NOMO-1 treated with DMSO at 0.1 percent for 48 hours (cell line): Measurements from ENCODE around the gene RNF39.
"Not testable (repeated sequence)": the region's sequence is repeated elsewhere in the genome, so short reads cannot be mapped to it uniquely, and the experiment has no call there.

Source experiments
- DNase-seq: peaks from one replicate; lab custom pipeline; 2025; ENCODE audit not compliant: unreplicated experiment; lab: John Stamatoyannopoulos, UW

RNF39 gene

GRCh38 chr6:30062471-30063178 lies 12.9 kb downstream of the RNF39 start:
- DNase-seq: no peak

- DNase-seq: no peak
Measured at GRCh38 chr6:30061858-30062458, 13.6 kb downstream of the RNF39 start.

DNA sequence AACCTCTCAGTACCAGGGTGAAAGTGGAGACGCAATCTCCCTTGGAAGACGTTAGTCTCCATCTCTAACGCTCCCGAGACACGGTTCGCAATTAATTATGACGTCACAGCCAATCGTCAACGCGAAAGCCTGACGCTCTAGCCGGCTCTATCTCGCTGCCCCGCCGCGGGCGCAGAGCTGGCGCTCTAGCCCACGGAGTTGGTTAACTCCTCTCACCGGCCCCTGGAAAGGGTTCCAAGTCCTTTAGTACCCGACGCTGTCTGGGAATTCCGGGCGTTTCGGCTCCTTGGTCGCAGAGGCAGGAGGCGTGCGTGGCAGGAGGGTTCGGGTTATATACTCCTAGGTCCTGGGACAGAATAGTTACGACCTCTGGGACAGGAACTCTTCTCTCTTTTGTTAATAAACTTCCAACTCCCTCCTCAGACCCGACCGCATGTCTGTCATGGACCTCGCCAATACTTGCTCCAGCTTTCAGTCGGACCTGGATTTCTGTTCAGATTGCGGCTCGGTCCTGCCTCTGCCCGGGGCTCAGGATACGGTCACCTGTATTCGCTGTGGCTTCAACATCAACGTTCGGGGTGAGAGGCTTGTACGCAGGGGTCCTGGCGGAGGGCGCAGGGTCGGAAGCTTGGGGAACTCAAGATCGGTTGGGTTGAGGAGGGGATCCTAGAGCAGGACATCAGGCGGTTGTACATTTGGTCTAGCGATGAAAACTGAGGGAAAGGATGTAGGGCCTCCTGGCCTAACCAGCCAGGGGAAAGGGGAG lies 14.3 kb downstream of the RNF39 start, which contains the start of gene POLR1H:
POLR1H (plus strand) TSS at position 174 of the 766 bp plus-strand sequence; CDS start at position 434, 260 bp downstream.
- DNase-seq: peak; percentile 95

GRCh38 chr6:30060606-30061091 lies 14.9 kb downstream of the RNF39 start:
- peak; percentile 60 for DNase-seq

DNA sequence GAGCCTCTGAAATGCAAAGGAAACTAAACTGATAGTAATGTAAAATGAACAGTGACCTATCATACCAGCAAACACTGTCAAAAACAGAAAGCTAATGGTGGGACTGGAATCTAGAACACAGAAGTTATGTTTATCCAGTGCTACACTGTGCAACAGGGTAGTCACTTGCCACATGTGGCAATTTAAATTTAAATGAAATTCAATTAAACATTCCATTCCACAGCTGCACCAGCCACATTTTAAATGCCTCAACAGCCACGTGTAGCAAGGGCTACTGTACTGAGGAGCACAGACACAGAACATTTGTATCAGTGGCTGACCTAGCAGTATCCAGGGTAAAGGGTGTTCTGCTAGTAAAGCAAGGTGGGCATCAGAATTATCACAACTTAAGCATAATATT lies 20.1 kb downstream of the RNF39 start:
- DNase-seq: no peak

GRCh38 chr6:30053682-30054081 lies 21.9 kb downstream of the RNF39 start:
- DNase-seq: no peak

GRCh38 chr6:30047220-30047619 lies 28.3 kb downstream of the RNF39 start:
- DNase-seq: no peak

- DNase-seq: no peak
Measured at GRCh38 chr6:30044630-30045029, 30.9 kb downstream of the RNF39 start.

- no peak for DNase-seq
Measured at GRCh38 chr6:30043744-30044143, 31.8 kb downstream of the RNF39 start.

- DNase-seq: no peak
Measured at GRCh38 chr6:30042914-30043313, 32.7 kb downstream of the RNF39 start.

GRCh38 chr6:30042476-30042875 lies 33.1 kb downstream of the RNF39 start:
- no peak for DNase-seq

DNA sequence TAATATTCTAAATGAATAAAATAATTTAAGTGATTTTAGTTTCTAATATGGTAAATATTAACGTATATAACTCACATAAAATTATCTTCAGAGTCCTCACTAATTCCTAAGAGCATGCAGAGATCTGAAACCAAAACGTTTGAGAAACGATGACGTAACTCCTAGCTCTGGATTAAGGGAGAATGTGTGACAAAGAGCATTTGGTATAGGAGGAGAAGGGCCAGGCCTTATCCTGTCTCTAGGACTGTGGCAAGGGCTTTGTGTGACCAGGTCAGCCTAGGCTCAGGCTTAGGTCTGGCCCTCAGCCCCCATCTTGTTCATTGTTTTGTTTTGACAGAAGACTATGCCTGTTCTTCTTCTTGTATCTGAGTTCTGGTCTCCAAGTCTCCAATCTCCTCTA lies 33.7 kb downstream of the RNF39 start:
- DNase-seq: no peak

GRCh38 chr6:30041221-30041620 lies 34.3 kb downstream of the RNF39 start:
- DNase-seq: no peak

DNA sequence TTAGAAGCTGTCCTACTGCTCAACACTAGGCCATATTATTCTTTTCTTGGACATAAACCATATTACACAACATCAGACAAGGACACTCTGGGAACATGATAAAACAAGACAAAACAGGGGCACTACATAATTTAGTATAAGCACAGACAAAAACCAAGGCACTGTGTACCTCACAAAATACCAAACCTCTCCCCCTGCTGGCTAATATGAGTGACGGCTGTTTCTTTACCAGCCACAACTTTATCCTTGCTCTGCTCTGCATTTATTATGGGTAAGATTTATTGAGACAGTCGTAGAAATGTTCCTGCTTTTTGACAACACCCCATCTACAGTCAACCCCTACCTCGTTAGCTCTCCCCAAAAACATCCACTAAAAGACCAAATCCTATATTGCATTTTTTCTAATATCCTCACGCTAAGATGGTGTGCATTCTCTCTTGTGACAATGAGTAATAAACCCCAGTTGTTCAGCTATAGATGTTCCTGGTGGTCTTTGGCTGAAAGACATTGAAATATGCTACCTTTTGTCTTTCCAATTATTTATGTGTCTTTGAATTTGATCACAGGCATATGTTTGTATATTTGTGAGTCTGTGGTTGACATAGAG lies 38.3 kb downstream of the RNF39 start:
- peak; percentile 42 for DNase-seq

DNA sequence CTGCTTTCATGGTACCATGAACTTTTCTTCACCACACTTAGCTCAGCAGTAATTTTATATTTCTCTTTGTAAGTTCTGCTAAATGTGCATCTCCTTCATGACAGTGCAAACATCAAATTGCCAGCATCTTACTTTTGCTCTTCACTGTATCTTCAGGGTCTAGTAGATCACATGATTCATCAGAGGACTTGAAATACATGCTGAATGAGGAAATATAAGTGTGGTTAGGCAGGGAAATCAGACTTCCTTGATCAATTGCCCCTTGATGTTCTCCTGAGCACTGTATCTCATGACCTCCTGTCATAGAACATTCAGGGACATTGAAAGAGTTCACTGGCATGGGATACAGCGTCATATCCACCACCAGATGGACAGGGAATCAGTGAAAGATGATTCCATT lies 39.8 kb downstream of the RNF39 start:
- peak; percentile 50 for DNase-seq

DNA sequence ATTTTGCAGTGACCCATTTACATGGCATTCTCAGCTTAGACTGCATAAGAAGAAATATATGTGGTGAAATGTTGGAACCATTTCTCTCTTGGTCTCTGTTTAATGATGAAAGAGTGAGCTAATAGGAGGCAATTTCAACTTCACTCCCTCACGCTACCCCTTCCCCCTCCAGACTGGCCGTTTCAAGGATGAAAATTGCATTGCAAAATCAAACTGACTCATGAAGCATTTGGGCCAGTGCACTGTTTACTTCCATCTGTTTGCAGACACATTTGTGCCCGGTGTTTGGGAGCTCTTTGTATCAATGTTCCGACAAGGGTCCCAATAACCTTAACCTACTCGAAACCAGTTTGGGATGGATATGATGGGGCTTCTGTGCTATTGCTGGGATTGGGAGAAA lies 42.1 kb downstream of the RNF39 start:
- DNase-seq: peak; percentile 92

DNA sequence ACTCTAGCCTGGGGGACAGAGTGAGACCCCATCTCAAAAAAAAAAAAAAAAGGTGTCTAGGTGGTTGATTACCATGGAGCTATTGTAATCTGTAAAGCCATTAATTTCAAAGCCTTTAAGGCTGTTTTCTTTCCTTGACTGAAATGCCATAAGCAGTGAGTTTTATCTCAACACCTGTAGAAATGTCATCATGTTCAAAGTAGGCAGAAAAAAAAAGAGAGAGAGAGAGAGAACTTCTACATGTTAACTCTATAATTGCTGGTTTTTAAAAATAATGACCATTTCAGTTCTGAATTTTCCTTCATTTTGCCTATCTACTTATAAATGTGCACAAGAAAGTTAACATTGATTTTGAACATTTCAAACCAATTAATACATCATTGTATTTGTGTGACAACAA lies 44.2 kb downstream of the RNF39 start:
- DNase-seq: no peak

GRCh38 chr6:30029588-30029987 lies 46.0 kb downstream of the RNF39 start:
- no peak for DNase-seq

- no peak for DNase-seq
Measured at GRCh38 chr6:30025186-30025585, 50.4 kb downstream of the RNF39 start.

DNA sequence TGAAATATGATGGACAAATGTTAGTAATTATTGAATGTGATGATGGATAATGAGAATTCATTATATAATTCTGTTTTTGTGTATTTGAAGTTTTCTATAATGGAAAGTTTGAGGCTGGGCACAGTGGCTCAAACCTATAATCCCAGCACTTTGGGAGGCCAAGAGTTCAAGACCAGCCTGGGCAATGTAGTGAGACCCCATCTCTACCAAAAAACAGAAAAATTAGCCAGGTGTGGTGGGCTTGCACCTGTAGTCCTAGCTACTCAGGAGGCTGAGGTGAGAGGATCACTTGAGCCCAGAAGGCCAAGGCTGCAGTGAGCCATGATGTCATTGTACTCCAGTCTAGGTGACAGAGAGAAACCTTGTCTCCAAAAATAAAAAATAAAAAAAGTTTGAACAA lies 52.9 kb downstream of the RNF39 start:
- DNase-seq: not testable (repeated sequence)

GRCh38 chr6:30022189-30022588 lies 53.4 kb downstream of the RNF39 start:
- no peak for DNase-seq
